Upper lobe of right lung (tissue), 1 donor: ENCODE data around the gene P2RX2. TPM values are rescaled to one million over a fixed set of nuclear protein-coding genes. Genes with fewer than 3 reads are reported as not detected.

Experiments
- ATAC-seq: fragments of 200-7000 bp; cut with Tn5 transposase; one replicate; pipeline ENCODE4 v1.9.1; 2020; ENCODE audit warnings: mild to moderate bottlenecking, moderate library complexity
- DNase-seq: peaks from one replicate; pipeline ENCODE4 v3.0.0-alpha.2; 2020
- H3K27ac ChIP-seq: fragments of 200-600 bp; one replicate; pipeline ENCODE4 v1.8.0; 2022
- H3K27me3 ChIP-seq: fragments of 200-600 bp; one replicate; pipeline ENCODE4 v1.8.0; 2022; ENCODE audit warnings: mild to moderate bottlenecking
- H3K36me3 ChIP-seq: fragments of 200-600 bp; one replicate; pipeline ENCODE4 v1.8.0; 2022
- H3K4me1 ChIP-seq: fragments of 200-600 bp; one replicate; pipeline ENCODE4 v1.8.0; 2022
- H3K4me3 ChIP-seq: fragments of 200-600 bp; one replicate; pipeline ENCODE4 v1.8.0; 2022; ENCODE audit warnings: mild to moderate bottlenecking
- H3K9me3 ChIP-seq: fragments of 200-600 bp; one replicate; pipeline ENCODE4 v1.8.0; 2022
- intact Hi-C: fragments of 100-400 bp; cut with DNase I; formaldehyde crosslinking; loops from one replicate; pipeline ENCODE4 v1.11.0; 2022
- total RNA-seq: library from RNA; stranded (reverse); fragmentation: NEBNext Ultra II Directional; extraction: Animal tissue kit (Norgen Biotek cat#: 25700); gene quantifications from one replicate; pipeline ENCODE4 v1.2.1, GENCODE V29; 2021
- TF ChIP-seq, protein P1 (sequence below): fragments of 200-600 bp; IDR thresholded peaks from one replicate; pipeline ENCODE4 v1.8.0; 2022; ENCODE audit warnings: antibody characterized with exemption
- donor health status: DM: no; HTN: yes; CAD: no; lungs with severe emphysema.

P2RX2 gene
- total RNA-seq, 1 donor from 2014 or later: 0.55 TPM

- intact Hi-C loops: no loop called here
- Histone ChIP-seq H3K27me3 (no peaks in the 10 kb centered on the region), H3K4me1 (no peaks in the 10 kb centered on the region), H3K9me3 (no peaks in the 10 kb centered on the region), H3K4me3 (no peak overlapping the region), H3K36me3 (peaks cover 84% of the 10 kb centered on the region), H3K27ac (no peak overlapping the region)
- DNase-seq: no peak
- TF ChIP-seq, protein P1, sequence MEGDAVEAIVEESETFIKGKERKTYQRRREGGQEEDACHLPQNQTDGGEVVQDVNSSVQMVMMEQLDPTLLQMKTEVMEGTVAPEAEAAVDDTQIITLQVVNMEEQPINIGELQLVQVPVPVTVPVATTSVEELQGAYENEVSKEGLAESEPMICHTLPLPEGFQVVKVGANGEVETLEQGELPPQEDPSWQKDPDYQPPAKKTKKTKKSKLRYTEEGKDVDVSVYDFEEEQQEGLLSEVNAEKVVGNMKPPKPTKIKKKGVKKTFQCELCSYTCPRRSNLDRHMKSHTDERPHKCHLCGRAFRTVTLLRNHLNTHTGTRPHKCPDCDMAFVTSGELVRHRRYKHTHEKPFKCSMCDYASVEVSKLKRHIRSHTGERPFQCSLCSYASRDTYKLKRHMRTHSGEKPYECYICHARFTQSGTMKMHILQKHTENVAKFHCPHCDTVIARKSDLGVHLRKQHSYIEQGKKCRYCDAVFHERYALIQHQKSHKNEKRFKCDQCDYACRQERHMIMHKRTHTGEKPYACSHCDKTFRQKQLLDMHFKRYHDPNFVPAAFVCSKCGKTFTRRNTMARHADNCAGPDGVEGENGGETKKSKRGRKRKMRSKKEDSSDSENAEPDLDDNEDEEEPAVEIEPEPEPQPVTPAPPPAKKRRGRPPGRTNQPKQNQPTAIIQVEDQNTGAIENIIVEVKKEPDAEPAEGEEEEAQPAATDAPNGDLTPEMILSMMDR: no peak
- ATAC-seq: no peak
Observed at GRCh38 chr12:132661972-132662371, 43.4 kb downstream of the P2RX2 start.

DNA sequence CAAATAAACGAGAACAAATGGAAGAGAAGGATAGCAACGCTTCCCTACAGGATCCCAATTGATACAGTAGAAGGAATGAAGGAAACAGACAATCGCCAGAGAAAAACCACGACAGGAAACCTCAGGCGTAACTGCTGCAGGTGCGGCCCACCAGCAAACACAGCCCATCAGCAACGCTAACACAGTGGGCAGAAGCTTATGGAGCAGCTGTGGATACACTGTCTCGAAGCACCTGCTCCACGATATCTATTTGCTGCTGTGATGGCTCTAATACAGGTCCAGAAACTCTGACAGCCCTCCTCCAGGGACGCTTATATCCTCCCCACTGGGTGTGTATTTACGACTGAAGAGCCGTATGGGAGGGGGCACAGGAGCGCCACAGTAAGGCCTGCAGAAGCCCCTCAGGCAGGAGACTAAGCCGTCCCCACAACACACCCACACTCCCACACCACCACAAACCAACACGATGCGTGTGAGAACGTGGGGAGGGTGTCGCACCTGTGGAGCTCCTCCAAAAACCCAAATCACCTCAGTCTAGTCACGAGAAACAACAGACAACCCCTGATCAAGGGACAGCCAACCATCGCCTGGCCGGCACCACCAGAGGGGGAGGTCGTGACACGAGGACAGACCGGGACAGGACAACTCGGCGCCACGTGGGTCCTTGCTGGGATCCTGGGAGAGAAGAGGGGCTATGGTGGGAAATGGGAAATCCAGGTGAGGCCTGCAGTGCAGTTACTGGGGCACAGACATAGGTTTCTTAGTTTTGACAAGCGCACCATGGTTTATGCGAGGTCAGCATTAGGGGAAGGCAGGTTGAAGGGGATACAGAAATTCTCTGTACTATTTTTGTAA is 44.6 kb downstream of the P2RX2 start:
- Histone ChIP-seq H3K4me3 (no peak overlapping the region), H3K27ac (no peak overlapping the region), H3K9me3 (no peaks in the 10 kb centered on the region), H3K27me3 (no peaks in the 10 kb centered on the region), H3K4me1 (no peaks in the 10 kb centered on the region), H3K36me3 (peaks cover 83% of the 10 kb centered on the region)
- TF ChIP-seq, protein P1: no peak
- intact Hi-C loops: no loop called here
- DNase-seq (no peak), ATAC-seq (no peak)

- Histone ChIP-seq H3K27me3 (no peaks in the 10 kb centered on the region), H3K27ac (no peak overlapping the region), H3K4me1 (no peaks in the 10 kb centered on the region), H3K9me3 (no peaks in the 10 kb centered on the region), H3K4me3 (no peak overlapping the region), H3K36me3 (peaks cover 81% of the 10 kb centered on the region)
- TF ChIP-seq, protein P1: no peak
- DNase-seq (no peak), ATAC-seq (peak; percentile 12)
- intact Hi-C loops: no loop called here
Observed at GRCh38 chr12:132664206-132665148, 45.9 kb downstream of the P2RX2 start.

- H3K36me3 ChIP-seq: peaks cover 77% of the 10 kb centered on the region
- no peaks in the 10 kb centered on the region for H3K4me1 ChIP-seq
- TF ChIP-seq, protein P1: no peak
Observed at GRCh38 chr12:132665149-132665491, 46.5 kb downstream of the P2RX2 start.

DNA sequence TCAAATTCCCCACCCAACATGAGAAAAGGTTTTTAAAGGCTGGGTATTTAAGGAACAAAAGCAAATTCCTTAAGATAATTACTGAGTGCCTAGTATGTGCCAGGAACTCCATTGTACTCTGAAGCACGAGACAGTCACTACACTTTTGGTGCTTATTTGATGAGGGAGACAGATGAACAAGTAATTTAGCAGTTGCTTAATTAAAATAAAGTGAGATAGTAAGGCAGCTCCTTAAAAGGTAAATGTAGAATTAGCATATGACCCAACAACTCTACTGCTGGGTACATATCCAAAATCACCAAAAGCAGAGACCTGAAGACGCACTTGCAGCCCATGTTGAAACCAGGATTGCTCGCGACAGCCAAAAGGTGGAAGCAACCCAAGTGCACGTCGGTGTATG is 47.2 kb downstream of the P2RX2 start:
- ATAC-seq (no peak), DNase-seq (no peak)
- TF ChIP-seq, protein P1: no peak
- intact Hi-C loops: no loop called here
- Histone ChIP-seq H3K36me3 (peaks cover 70% of the 10 kb centered on the region), H3K9me3 (no peaks in the 10 kb centered on the region), H3K4me1 (no peaks in the 10 kb centered on the region), H3K27ac (no peak overlapping the region), H3K27me3 (no peaks in the 10 kb centered on the region), H3K4me3 (no peak overlapping the region)

More at GRCh38 chr12:132665149-132665491, 46.5 kb downstream of the P2RX2 start:
- Histone ChIP-seq H3K27me3 (no peaks in the 10 kb centered on the region), H3K27ac (no peak overlapping the region), H3K9me3 (no peaks in the 10 kb centered on the region), H3K4me3 (no peak overlapping the region)
- ATAC-seq (no peak), DNase-seq (no peak)
- intact Hi-C loops: no loop called here
